AG04450 (cell line): ENCODE results near the gene CCL3. TPM values are rescaled to one million over a fixed set of nuclear protein-coding genes. Genes with fewer than 3 reads are reported as not detected.

ENCODE experiments used
- CTCF ChIA-PET: fragments of 300-600, 350-600 bp; formaldehyde crosslinking; extraction: SDS; loops from one replicate; lab custom pipeline; 2022; ENCODE audit warnings: antibody characterized with exemption, inconsistent platforms; lab: Charles Lee
- POLR2A ChIA-PET: fragments of 350-600 bp; formaldehyde crosslinking; extraction: SDS; loops from one replicate; lab custom pipeline; 2021; ENCODE audit warnings: antibody characterized with exemption, inconsistent platforms; lab: Yijun Ruan, JAX
- DNase-seq: peaks from one replicate; pipeline ENCODE4 v3.0.0-alpha.2; 2011; ENCODE audit warnings: low read depth, low spot score
- H3K27ac ChIP-seq: one replicate; pipeline ENCODE4 v1.5.1; 2012; ENCODE audit warnings: low read depth, low read length, control low read depth
- H3K27me3 ChIP-seq: one replicate; pipeline ENCODE4 v1.6.0; 2012; ENCODE audit warnings: low read length; ENCODE audit not compliant: control insufficient read depth, insufficient read depth
- H3K4me3 ChIP-seq: 2 replicates; pipeline ENCODE4 v1.5.1; 2011; ENCODE audit warnings: mild to moderate bottlenecking, low read depth, low read length, control low read depth
- H3K9me3 ChIP-seq: 2 replicates; pipeline ENCODE4 v1.5.1; 2012; ENCODE audit warnings: low read length; ENCODE audit not compliant: control insufficient read depth, insufficient read depth
- CTCF ChIP-seq: IDR thresholded peaks from 2 replicates; pipeline ENCODE4 v1.5.1; 2011; ENCODE audit warnings: low read depth, low read length, control low read depth, inconsistent platforms
- polyA plus RNA-seq: library from polyadenylated mRNA; depleted of rRNA; stranded (reverse); fragments of >200 nt; gene quantifications from 2 replicates; pipeline ENCODE4 v1.2.3, GENCODE V29; 2011

CCL3 gene
- polyA plus RNA-seq, 1 experiment, result not detected

GRCh38 chr17:36074365-36074764, 15.6 kb downstream of the CCL3 start:
- POLR2A ChIA-PET, result no interaction called here
- no peak overlapping the region for H3K4me3 ChIP-seq
- H3K9me3 ChIP-seq, result no peaks in the 10 kb centered on the region
- TF ChIP-seq CTCF, result no peak
- DNase-seq, result no peak
- peaks cover 2% of the 10 kb centered on the region for H3K27me3 ChIP-seq
- no peak overlapping the region for H3K27ac ChIP-seq
- CTCF ChIA-PET, result interaction anchor here (0.8 kb wide), 1 partner anchor 102 kb away, joined by 3 read pairs; no protein-coding TSS in a partner anchor

GRCh38 chr17:36072431-36073121, 17.4 kb downstream of the CCL3 start:
- no peak overlapping the region for H3K4me3 ChIP-seq
- peak; percentile 53 for TF ChIP-seq CTCF
- peaks cover 2% of the 10 kb centered on the region for H3K27me3 ChIP-seq
- ChIA-PET CTCF (interaction anchor here (0.6 to 2.5 kb wide), 12 partner anchors 9 to 103 kb away, joined by 3 to 20 read pairs (median 3); partner anchors contain the start of gene CCL18), POLR2A (no interaction called here)
- no peak for DNase-seq
- H3K27ac ChIP-seq, result no peak overlapping the region
- no peaks in the 10 kb centered on the region for H3K9me3 ChIP-seq

GRCh38 chr17:36071751-36072150, 18.2 kb downstream of the CCL3 start:
- TF ChIP-seq CTCF, result no peak
- Histone ChIP-seq H3K27me3 (peaks cover 2% of the 10 kb centered on the region), H3K27ac (no peak overlapping the region), H3K9me3 (no peaks in the 10 kb centered on the region), H3K4me3 (no peak overlapping the region)
- CTCF ChIA-PET, result interaction anchor here (1.0 to 2.5 kb wide), 5 partner anchors 12 to 102 kb away, joined by 3 to 20 read pairs (median 5); no protein-coding TSS in a partner anchor
- POLR2A ChIA-PET, result no interaction called here
- no peak for DNase-seq

GRCh38 chr17:36070427-36070826, 19.5 kb downstream of the CCL3 start:
- Histone ChIP-seq H3K27me3 (peaks cover 2% of the 10 kb centered on the region), H3K27ac (no peak overlapping the region), H3K4me3 (no peak overlapping the region), H3K9me3 (no peaks in the 10 kb centered on the region)
- no peak for TF ChIP-seq CTCF
- DNase-seq, result no peak
- POLR2A ChIA-PET, result no interaction called here
- CTCF ChIA-PET, result no interaction called here

GRCh38 chr17:36069136-36069535, 20.8 kb downstream of the CCL3 start:
- POLR2A ChIA-PET, result no interaction called here
- no peak for DNase-seq
- CTCF ChIA-PET, result interaction anchor here (1.2 to 1.6 kb wide), 2 partner anchors 80 to 100 kb away, joined by 3 to 6 read pairs; no protein-coding TSS in a partner anchor
- TF ChIP-seq CTCF, result no peak
- Histone ChIP-seq H3K27me3 (peaks cover 1% of the 10 kb centered on the region), H3K4me3 (no peak overlapping the region), H3K9me3 (no peaks in the 10 kb centered on the region), H3K27ac (no peak overlapping the region)
